ENCODE measurements around the gene ZNF536.

DNA sequence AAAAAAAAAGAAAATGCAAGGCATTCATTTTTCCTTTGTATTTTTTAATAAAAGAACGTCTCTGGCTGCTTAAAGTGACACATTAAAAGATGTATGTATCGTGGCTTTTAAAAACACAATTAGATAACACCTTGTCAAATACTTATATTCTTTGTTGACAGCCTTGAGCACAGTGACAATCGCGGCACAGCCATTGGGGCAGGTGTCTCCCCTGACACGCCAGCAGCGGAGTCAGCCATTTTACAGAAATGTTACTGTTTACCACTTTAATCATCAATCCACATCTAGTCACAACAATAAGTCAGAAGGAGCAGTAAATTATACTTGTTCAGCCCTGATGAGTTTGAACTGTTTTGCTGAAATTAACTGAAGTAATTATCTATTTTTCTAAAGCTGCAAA, 224.1 kb downstream of the ZNF536 start:
- TF ChIP-seq, protein P1, sequence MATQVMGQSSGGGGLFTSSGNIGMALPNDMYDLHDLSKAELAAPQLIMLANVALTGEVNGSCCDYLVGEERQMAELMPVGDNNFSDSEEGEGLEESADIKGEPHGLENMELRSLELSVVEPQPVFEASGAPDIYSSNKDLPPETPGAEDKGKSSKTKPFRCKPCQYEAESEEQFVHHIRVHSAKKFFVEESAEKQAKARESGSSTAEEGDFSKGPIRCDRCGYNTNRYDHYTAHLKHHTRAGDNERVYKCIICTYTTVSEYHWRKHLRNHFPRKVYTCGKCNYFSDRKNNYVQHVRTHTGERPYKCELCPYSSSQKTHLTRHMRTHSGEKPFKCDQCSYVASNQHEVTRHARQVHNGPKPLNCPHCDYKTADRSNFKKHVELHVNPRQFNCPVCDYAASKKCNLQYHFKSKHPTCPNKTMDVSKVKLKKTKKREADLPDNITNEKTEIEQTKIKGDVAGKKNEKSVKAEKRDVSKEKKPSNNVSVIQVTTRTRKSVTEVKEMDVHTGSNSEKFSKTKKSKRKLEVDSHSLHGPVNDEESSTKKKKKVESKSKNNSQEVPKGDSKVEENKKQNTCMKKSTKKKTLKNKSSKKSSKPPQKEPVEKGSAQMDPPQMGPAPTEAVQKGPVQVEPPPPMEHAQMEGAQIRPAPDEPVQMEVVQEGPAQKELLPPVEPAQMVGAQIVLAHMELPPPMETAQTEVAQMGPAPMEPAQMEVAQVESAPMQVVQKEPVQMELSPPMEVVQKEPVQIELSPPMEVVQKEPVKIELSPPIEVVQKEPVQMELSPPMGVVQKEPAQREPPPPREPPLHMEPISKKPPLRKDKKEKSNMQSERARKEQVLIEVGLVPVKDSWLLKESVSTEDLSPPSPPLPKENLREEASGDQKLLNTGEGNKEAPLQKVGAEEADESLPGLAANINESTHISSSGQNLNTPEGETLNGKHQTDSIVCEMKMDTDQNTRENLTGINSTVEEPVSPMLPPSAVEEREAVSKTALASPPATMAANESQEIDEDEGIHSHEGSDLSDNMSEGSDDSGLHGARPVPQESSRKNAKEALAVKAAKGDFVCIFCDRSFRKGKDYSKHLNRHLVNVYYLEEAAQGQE (IDR thresholded peaks at IDR 0.05; ENCODE audit: insufficient read depth in 1 of 2, low read depth in 2 of 2, low read length in 1 of 2) = no peak
- TF ChIP-seq, protein P2, sequence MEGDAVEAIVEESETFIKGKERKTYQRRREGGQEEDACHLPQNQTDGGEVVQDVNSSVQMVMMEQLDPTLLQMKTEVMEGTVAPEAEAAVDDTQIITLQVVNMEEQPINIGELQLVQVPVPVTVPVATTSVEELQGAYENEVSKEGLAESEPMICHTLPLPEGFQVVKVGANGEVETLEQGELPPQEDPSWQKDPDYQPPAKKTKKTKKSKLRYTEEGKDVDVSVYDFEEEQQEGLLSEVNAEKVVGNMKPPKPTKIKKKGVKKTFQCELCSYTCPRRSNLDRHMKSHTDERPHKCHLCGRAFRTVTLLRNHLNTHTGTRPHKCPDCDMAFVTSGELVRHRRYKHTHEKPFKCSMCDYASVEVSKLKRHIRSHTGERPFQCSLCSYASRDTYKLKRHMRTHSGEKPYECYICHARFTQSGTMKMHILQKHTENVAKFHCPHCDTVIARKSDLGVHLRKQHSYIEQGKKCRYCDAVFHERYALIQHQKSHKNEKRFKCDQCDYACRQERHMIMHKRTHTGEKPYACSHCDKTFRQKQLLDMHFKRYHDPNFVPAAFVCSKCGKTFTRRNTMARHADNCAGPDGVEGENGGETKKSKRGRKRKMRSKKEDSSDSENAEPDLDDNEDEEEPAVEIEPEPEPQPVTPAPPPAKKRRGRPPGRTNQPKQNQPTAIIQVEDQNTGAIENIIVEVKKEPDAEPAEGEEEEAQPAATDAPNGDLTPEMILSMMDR (IDR thresholded peaks at IDR 0.05) = no peak
- TF ChIP-seq POLR2AphosphoS5 (IDR thresholded peaks at IDR 0.05; ENCODE audit: low read depth, low read length) = no peak
